Renal cortical epithelial cell (primary cell): ENCODE data around the gene VDR. TPM values are rescaled to one million over a fixed set of nuclear protein-coding genes. Genes with fewer than 3 reads are reported as not detected.

Experiments used
- DNase-seq: peaks from one replicate; pipeline ENCODE4 v3.0.0-alpha.2; 2011; ENCODE audit warnings: low read depth
- total RNA-seq: library from RNA; depleted of rRNA; stranded (reverse); fragments of >200 nt; gene quantifications from 2 replicates; pipeline ENCODE4 v1.2.3, GENCODE V29; 2014

Gene VDR
- total RNA-seq, 1 donor from 2014 or later = 2.9 TPM

DNA sequence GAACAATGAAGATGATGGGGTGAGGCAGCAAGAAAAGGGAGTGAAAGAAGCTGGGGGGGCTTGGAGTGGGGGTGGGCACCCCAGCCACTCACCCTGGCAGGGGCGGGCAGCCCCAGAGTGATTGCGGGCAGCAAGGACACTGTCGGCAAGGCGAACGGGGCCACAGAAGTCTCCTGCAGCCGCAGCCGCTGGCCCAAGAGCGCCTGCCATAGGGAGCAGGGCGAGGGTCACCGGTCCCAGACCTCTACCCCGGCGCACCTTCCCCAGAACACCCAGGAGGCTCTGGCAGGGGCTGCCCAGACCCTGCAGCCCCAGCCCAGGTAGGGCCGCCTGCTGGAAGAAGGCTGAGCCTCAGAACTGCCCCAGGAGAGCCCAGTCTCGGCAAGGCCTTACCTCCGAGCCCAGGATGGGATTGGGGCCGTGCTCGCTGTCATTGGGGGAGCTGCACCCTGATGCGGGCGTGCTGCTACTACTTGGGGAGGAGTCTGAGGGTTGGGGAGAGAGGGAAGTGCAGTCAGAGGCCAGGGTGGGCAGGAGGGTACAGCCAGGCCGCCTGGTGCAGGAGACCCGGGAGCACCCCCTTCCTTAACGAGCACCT lies 108.9 kb downstream of the VDR start:
- DNase-seq = no peak

DNA sequence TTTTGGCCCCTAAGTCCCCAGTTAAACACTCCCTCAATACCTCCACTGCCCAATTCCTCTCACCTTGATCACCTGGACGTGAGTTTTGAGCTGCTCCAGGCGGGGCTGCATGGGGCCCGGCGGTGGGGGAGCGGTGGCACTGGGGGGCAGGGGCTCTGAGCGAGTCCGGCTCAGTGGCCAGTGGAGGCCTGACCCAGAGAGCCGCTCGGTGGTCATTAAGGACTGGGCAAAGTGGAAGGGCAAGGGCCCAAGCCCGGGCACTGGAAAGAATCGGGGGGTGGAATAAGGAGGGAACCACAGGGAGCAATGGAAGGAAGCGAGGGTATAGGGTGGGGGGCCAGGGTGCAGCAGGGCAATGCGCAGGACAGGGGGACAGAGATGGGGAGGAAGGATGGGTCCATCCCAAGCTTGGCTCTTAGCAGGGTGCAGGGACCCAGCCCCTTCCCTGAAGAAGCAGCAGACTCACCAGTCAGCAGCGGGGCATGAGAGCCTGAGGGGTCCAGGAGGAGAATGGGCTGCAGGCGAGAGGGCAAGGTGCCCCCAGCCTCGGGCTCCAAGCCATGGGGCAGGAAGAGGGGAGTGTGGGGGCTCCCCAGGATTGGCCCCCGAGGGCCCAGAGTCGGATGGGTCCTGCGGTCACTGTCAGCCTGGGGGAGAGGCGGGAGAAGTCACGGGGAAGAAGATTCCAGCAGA lies 109.5 kb downstream of the VDR start:
- no peak for DNase-seq

DNA sequence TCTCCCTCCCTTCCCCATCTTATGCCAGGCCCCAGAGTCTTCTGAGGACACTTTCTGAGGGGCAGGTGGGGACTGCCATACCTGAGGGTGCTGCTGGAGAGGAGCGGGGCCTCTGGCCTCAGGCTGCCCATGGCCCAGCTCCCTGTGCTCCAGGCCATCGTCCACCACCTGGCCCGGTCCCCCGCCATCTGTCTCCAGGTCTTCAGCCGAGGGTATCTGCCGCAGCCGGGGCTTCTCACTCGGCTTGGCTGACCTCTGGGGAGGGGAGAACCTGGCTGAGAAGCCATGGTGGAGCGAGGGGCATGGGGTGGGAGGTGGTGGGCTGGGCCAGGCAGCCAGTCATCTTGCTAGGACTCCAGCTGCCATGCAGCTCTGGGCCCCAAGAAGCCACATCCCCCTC lies 110.1 kb downstream of the VDR start:
- DNase-seq = no peak

DNA sequence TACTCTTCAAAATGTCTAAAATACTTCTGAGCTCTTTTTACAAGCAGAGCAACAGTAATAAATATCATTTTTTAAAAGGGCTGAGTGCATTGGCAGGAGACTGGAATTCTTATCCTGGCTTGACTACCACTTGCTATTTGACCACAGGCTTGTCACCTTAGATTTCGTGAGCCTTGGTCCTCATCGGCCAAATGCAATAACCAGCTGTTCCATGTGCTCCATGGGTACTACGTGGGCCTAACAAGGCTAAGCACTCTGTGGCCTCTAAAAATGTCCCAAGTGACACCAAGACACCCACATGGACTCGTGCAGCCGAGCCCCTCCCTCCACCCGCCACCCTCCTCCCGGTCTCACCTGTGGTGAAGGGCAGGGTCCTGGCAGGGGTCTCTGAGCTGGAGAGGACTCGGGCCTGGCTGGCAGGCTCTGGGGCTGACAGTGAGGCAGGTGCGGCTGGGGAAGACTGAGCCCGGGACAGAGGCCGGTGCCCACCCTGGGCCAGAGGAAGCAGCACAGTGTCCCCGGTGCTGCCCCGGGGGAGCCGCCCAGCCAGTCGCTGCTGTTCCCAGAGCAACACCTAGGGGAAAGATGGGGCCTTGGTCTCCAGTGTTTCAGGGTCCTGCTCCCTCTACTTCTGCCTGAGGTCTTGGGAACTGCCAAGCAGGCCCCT lies 111.6 kb downstream of the VDR start:
- DNase-seq = no peak

DNA sequence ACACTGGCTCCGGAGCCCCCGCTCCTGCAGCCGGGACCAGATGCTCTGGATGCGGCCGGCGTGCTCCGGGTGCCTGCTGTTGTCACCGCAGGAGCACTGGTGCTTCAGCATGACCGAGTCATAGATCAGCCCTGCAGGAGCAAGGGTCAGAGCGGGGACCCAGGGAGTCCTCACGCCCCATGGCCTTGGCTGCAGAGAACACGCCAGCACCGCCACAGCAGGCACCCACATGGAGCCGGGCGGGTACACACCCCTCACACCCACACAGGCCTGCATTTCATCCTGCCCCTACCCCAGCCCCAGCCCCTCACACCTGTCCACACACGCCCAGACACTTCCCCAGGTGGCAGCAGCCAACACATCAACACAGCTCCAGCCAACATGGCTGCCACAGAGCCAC lies 112.9 kb downstream of the VDR start:
- DNase-seq = no peak

Other genes with a start within 250 kb of the VDR start
- 19.8 and 30.1 TPM in 2 replicates for gene RPAP3, start 199.0 kb downstream of the VDR start, total RNA-seq
- 0.10 TPM in 1 of 2 replicates, not detected in the other for gene ENDOU, start 179.5 kb downstream of the VDR start, total RNA-seq
- gene RAPGEF3, start 146.1 kb downstream of the VDR start, total RNA-seq = 34.4 and 125 TPM in 2 replicates
- 38.9 and 77.2 TPM in 2 replicates for gene SLC48A1, start 131.8 kb downstream of the VDR start, total RNA-seq
- 16.8 and 56.4 TPM in 2 replicates for gene HDAC7, start 85.1 kb downstream of the VDR start, total RNA-seq
- gene TMEM106C, start 58.6 kb upstream of the VDR start, total RNA-seq = 85.7 and 112 TPM in 2 replicates
- gene COL2A1, start 99.5 kb upstream of the VDR start, total RNA-seq = not detected in 2 replicates
- gene SENP1, start 201.1 kb upstream of the VDR start, total RNA-seq = 9.9 and 13.0 TPM in 2 replicates
- gene PFKM, start 214.4 kb upstream of the VDR start, total RNA-seq = 43.1 and 79.3 TPM in 2 replicates